ENCODE results near the gene ZNF764.

- TF ChIP-seq CTCF (IDR thresholded peaks at IDR 0.05 in 4 of 5, conservative IDR thresholded peaks at IDR 0.05 in 1 of 5) (no peak), POLR2A (IDR thresholded peaks at IDR 0.05) (no peak)
Measured at GRCh38 chr16:30569746-30570635, 11.8 kb upstream of the ZNF764 start.

Measured in gastrocnemius medialis (tissue), 4 donors.